22Rv1 (cell line): ENCODE data around the gene API5.

Source experiments
- ZFX ChIP-seq: fragments of 450-650 bp; IDR thresholded peaks from 2 replicates; pipeline ENCODE4 v1.6.1; 2017; ENCODE audit warnings: antibody characterized with exemption, borderline replicate concordance
- TF ChIP-seq, protein P1 (sequence below): fragments of 450-650 bp; IDR thresholded peaks from 2 replicates; pipeline ENCODE4 v1.5.1; 2017; ENCODE audit warnings: mild to moderate bottlenecking

DNA sequence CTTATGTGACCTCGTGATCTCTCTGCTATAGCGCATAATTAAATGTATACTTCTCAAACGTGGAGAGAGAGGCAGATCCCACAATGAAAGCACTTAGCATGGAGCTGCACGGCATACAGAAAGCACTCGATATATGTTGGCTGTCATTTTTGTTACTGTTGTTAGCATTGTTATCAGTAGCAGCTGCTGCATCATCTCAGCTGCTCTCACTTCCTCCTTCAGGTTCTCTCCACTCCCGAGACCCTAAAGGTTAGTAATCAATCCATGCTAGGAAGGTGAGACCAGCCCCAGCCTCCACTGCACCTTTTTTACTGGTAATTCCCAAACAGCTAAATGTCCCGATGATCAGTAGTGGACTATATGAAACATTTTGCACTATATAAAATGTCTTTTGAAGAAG is 13.4 kb upstream of the API5 start:
- TF ChIP-seq, protein P1, sequence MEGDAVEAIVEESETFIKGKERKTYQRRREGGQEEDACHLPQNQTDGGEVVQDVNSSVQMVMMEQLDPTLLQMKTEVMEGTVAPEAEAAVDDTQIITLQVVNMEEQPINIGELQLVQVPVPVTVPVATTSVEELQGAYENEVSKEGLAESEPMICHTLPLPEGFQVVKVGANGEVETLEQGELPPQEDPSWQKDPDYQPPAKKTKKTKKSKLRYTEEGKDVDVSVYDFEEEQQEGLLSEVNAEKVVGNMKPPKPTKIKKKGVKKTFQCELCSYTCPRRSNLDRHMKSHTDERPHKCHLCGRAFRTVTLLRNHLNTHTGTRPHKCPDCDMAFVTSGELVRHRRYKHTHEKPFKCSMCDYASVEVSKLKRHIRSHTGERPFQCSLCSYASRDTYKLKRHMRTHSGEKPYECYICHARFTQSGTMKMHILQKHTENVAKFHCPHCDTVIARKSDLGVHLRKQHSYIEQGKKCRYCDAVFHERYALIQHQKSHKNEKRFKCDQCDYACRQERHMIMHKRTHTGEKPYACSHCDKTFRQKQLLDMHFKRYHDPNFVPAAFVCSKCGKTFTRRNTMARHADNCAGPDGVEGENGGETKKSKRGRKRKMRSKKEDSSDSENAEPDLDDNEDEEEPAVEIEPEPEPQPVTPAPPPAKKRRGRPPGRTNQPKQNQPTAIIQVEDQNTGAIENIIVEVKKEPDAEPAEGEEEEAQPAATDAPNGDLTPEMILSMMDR: no peak
- TF ChIP-seq ZFX: no peak
